Measurements from ENCODE around the gene FADS2.
"Not testable (repeated sequence)": the region's sequence is repeated elsewhere in the genome, so short reads cannot be mapped to it uniquely, and the experiment has no call there.

Gene FADS2

DNA sequence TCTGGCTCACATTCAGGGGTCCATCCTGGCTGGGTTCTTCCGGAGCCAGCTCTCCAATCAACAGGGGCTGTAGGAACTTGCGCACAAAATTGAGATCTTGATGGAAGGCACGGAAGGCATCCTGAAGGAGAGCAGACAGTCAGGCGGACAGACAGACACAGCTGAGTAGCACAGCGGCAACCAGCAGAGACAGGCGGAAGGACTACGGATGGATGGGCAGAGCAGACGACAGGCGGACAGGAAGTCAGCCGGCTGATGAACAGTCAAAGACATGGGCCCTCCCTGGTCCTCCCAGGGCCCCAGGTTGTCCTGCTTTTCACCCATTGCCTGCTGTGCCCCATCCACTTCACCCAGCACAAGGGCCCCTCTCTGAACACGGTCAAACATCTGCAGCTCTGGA is 51.9 kb downstream of the FADS2 start:
- peaks cover 0 to 1% (median 0%) of the 10 kb centered on the region in 4 experiments for H3K36me3 ChIP-seq (ENCODE audit: control insufficient read depth in 4 of 4, insufficient read depth in 4 of 4, low read length in 3 of 4)
- H3K27me3 ChIP-seq (replicated peaks in 2 of 5; ENCODE audit: control insufficient read depth in 4 of 5, insufficient read depth in 5 of 5, low read length in 4 of 5), result no peaks in the 10 kb centered on the region
- no peaks in the 10 kb centered on the region for H3K9me3 ChIP-seq (ENCODE audit: control extremely low read depth in 1 of 5, control insufficient read depth in 4 of 5, insufficient read depth in 2 of 5, low read depth in 1 of 5, low read length in 4 of 5)
- no peak for DNase-seq
- no peak overlapping the region for H3K4me3 ChIP-seq (ENCODE audit: control insufficient read depth in 1 of 7, extremely low read depth in 1 of 7, insufficient read depth in 4 of 7, low read depth in 2 of 7, low read length in 6 of 7)
- ChIA-PET CTCF (interaction anchor here (1.1 to 28.6 kb wide), 5 partner anchors 4 to 68 kb away, joined by 3 to 344 read pairs (median 7); partner anchors contain the start of gene FADS3), POLR2A (no interaction called here)
- H3K27ac ChIP-seq (ENCODE audit: insufficient read depth in 1 of 2, low read depth in 1 of 2, low read length in 2 of 2, poor library complexity in 1 of 2, severe bottlenecking in 2 of 2), result no peak overlapping the region
- whole genome bisulfite sequencing (ENCODE audit: insufficient coverage), result 94% methylated on average over 11 of the region's 11 CpGs
- H3K4me1 ChIP-seq (ENCODE audit: control extremely low read depth in 1 of 4, control insufficient read depth in 4 of 4, insufficient read depth in 4 of 4, low read length in 3 of 4), result no peaks in the 10 kb centered on the region

DNA sequence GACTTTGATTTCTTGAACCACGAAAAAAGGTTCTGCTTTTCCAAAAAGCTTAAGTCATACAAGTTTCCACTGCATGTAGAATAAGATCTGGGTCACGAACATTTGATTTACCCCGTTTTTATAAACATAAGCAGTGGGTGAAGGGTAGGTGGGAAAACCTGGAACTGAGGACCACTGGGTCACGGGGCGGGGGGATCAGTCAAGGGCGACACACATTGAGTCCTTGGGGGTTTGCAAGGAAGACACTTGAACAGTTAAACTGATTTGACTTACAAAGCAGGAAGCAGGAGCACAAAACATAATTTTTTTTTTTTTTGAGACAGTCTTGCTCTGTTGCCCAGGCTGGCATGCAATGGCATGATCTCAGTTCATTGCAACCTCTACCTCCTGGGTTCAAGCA is 52.4 kb downstream of the FADS2 start:
- ChIA-PET POLR2A (no interaction called here), CTCF (interaction anchor here (1.1 to 28.6 kb wide), 6 partner anchors 5 to 201 kb away, joined by 3 to 344 read pairs (median 7); partner anchors contain the start of gene FADS3)
- 79% methylated on average over 4 of the region's 6 CpGs for WGBS (ENCODE audit: insufficient coverage)

DNA sequence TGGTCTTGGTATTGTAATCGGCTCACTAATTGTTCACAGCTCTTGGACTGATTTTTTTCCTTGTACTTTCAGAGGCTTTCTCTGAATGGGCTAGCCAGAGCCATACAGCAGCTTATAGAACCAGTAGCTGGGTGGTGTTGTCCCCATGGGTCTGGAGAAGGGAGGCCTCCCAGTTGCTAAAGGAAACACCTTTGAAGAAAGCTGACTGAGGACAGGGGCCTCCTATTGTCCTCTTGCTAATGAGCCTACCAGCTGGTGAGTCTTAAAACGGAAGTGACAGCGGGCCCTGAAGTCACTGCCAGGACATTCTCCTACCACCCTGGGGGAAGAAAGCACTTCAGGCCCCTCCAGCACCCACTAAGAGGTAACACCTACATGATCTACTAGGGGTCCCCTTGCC is 53.3 kb downstream of the FADS2 start:
- POLR2A ChIA-PET, result interaction anchor here (1.2 kb wide), 1 partner anchor 82 kb away, joined by 3 read pairs; no protein-coding TSS in a partner anchor
- no peaks in the 10 kb centered on the region for H3K27me3 ChIP-seq (replicated peaks in 2 of 5; ENCODE audit: control insufficient read depth in 4 of 5, insufficient read depth in 5 of 5, low read length in 4 of 5)
- peak overlapping the region in 1 of 7 experiments; percentile 1 for H3K4me3 ChIP-seq (ENCODE audit: control insufficient read depth in 1 of 7, extremely low read depth in 1 of 7, insufficient read depth in 4 of 7, low read depth in 2 of 7, low read length in 6 of 7)
- no peaks in the 10 kb centered on the region for H3K4me1 ChIP-seq (ENCODE audit: control extremely low read depth in 1 of 4, control insufficient read depth in 4 of 4, insufficient read depth in 4 of 4, low read length in 3 of 4)
- no peak overlapping the region for H3K27ac ChIP-seq (ENCODE audit: insufficient read depth in 1 of 2, low read depth in 1 of 2, low read length in 2 of 2, poor library complexity in 1 of 2, severe bottlenecking in 2 of 2)
- WGBS (ENCODE audit: insufficient coverage), result 97% methylated on average over 3 of the region's 3 CpGs
- no peak for DNase-seq
- H3K36me3 ChIP-seq (ENCODE audit: control insufficient read depth in 4 of 4, insufficient read depth in 4 of 4, low read length in 3 of 4), result peaks cover 0 to 1% (median 0%) of the 10 kb centered on the region in 4 experiments
- CTCF ChIA-PET, result interaction anchor here (0.5 to 28.6 kb wide), 9 partner anchors 6 to 878 kb away, joined by 3 to 344 read pairs (median 5); partner anchors contain the start of gene FADS3
- H3K9me3 ChIP-seq (ENCODE audit: control extremely low read depth in 1 of 5, control insufficient read depth in 4 of 5, insufficient read depth in 2 of 5, low read depth in 1 of 5, low read length in 4 of 5), result no peaks in the 10 kb centered on the region

More for the DNA sequence above, 52.4 kb downstream of the FADS2 start:
- peaks cover 0 to 1% (median 0%) of the 10 kb centered on the region in 4 experiments for H3K36me3 ChIP-seq (ENCODE audit: control insufficient read depth in 4 of 4, insufficient read depth in 4 of 4, low read length in 3 of 4)
- H3K27me3 ChIP-seq (replicated peaks in 2 of 5; ENCODE audit: control insufficient read depth in 4 of 5, insufficient read depth in 5 of 5, low read length in 4 of 5), result no peaks in the 10 kb centered on the region
- no peak overlapping the region for H3K27ac ChIP-seq (ENCODE audit: insufficient read depth in 1 of 2, low read depth in 1 of 2, low read length in 2 of 2, poor library complexity in 1 of 2, severe bottlenecking in 2 of 2)
- H3K9me3 ChIP-seq (ENCODE audit: control extremely low read depth in 1 of 5, control insufficient read depth in 4 of 5, insufficient read depth in 2 of 5, low read depth in 1 of 5, low read length in 4 of 5), result no peaks in the 10 kb centered on the region
- no peaks in the 10 kb centered on the region for H3K4me1 ChIP-seq (ENCODE audit: control extremely low read depth in 1 of 4, control insufficient read depth in 4 of 4, insufficient read depth in 4 of 4, low read length in 3 of 4)
- H3K4me3 ChIP-seq (ENCODE audit: control insufficient read depth in 1 of 7, extremely low read depth in 1 of 7, insufficient read depth in 4 of 7, low read depth in 2 of 7, low read length in 6 of 7), result no peak overlapping the region
- DNase-seq, result peak in 1 of 3 donors; percentile 13

DNA sequence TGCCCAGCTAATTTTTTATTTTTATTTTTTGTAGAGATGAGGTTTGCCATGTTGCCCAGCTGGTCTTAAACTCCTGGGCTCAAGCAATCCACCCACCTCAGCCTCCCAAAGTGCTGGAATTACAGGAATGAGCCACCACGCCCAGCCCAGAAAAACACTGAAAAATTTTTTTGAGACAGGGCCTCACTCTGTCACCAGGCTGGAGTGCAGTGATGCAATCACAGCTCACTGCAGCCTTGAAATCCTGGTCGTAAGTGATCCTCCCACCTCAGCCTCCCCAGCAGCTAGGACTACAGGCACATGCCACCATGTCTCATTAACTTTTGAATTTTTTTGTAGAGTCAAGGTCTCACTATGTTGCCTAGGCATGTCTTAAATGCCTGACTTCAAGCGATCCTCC is 54.2 kb downstream of the FADS2 start:
- H3K4me1 ChIP-seq (ENCODE audit: control extremely low read depth in 1 of 4, control insufficient read depth in 4 of 4, insufficient read depth in 4 of 4, low read length in 3 of 4); H3K9me3 ChIP-seq (ENCODE audit: control extremely low read depth in 1 of 5, control insufficient read depth in 4 of 5, insufficient read depth in 2 of 5, low read depth in 1 of 5, low read length in 4 of 5); DNase-seq; H3K27me3 ChIP-seq (replicated peaks in 2 of 5; ENCODE audit: control insufficient read depth in 4 of 5, insufficient read depth in 5 of 5, low read length in 4 of 5); H3K4me3 ChIP-seq (ENCODE audit: control insufficient read depth in 1 of 7, extremely low read depth in 1 of 7, insufficient read depth in 4 of 7, low read depth in 2 of 7, low read length in 6 of 7); H3K36me3 ChIP-seq (ENCODE audit: control insufficient read depth in 4 of 4, insufficient read depth in 4 of 4, low read length in 3 of 4); H3K27ac ChIP-seq (ENCODE audit: insufficient read depth in 1 of 2, low read depth in 1 of 2, low read length in 2 of 2, poor library complexity in 1 of 2, severe bottlenecking in 2 of 2): not testable (repeated sequence)
- 100% methylated on average over 2 of the region's 3 CpGs for whole genome bisulfite sequencing (ENCODE audit: insufficient coverage)
- ChIA-PET POLR2A (interaction anchor here (1.2 kb wide), 1 partner anchor 81 kb away, joined by 3 read pairs; no protein-coding TSS in a partner anchor), CTCF (interaction anchor here (1.2 to 28.6 kb wide), 9 partner anchors 7 to 226 kb away, joined by 3 to 344 read pairs (median 7); partner anchors contain the start of gene FADS3)

DNA sequence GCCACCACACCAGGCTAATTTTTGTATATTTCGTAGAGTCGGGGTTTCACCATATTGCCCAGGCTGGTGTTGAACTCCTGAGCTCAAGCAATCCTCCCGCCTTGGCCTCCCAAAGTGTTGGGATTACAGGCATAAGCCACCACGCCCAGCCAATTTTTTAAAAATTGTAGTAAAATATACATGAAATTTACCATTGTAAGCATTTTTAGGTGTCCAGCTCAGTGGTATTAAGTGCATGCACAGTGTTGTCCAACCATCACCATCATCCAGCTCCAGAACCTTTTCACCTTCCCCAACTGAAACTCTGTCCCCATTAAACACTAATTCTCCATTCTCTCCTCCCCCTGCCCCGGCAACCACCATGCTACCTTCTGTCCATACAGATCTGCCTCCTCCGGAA is 54.8 kb downstream of the FADS2 start:
- peaks cover 0 to 2% (median 0%) of the 10 kb centered on the region in 5 experiments for H3K9me3 ChIP-seq (ENCODE audit: control extremely low read depth in 1 of 5, control insufficient read depth in 4 of 5, insufficient read depth in 2 of 5, low read depth in 1 of 5, low read length in 4 of 5)
- no peak overlapping the region for H3K4me3 ChIP-seq (ENCODE audit: control insufficient read depth in 1 of 7, extremely low read depth in 1 of 7, insufficient read depth in 4 of 7, low read depth in 2 of 7, low read length in 6 of 7)
- no peaks in the 10 kb centered on the region for H3K27me3 ChIP-seq (replicated peaks in 2 of 5; ENCODE audit: control insufficient read depth in 4 of 5, insufficient read depth in 5 of 5, low read length in 4 of 5)
- H3K4me1 ChIP-seq (ENCODE audit: control extremely low read depth in 1 of 4, control insufficient read depth in 4 of 4, insufficient read depth in 4 of 4, low read length in 3 of 4), result no peaks in the 10 kb centered on the region
- ChIA-PET POLR2A (no interaction called here), CTCF (interaction anchor here (1.2 to 28.6 kb wide), 5 partner anchors 7 to 225 kb away, joined by 3 to 344 read pairs (median 10); partner anchors contain the start of gene FADS3)
- no peak for DNase-seq
- H3K36me3 ChIP-seq (ENCODE audit: control insufficient read depth in 4 of 4, insufficient read depth in 4 of 4, low read length in 3 of 4), result peaks cover 0 to 1% (median 0%) of the 10 kb centered on the region in 4 experiments
- H3K27ac ChIP-seq (ENCODE audit: insufficient read depth in 1 of 2, low read depth in 1 of 2, low read length in 2 of 2, poor library complexity in 1 of 2, severe bottlenecking in 2 of 2), result no peak overlapping the region
- 50% methylated on average over 2 of the region's 6 CpGs for WGBS (ENCODE audit: insufficient coverage)

DNA sequence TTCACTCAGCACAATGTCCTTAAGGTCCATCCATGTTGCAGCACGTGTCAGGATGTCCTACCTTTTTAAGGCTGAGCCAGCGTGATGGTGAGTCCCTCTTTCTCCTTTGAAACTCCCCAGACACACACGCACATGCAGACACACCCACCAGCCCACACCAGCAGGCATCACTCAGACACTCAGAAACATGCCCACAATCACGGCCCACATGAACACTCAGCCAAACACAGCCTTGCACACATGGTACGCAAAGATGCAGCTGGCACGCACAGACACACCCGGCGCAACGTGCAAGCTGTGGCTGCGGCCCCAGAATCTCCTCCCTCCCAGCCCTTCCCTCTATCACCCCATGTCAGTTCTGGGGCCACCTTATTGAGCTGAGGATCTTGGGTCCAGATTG is 55.2 kb downstream of the FADS2 start:
- POLR2A ChIA-PET, result no interaction called here
- no peak overlapping the region for H3K4me3 ChIP-seq (ENCODE audit: control insufficient read depth in 1 of 7, extremely low read depth in 1 of 7, insufficient read depth in 4 of 7, low read depth in 2 of 7, low read length in 6 of 7)
- H3K27ac ChIP-seq (ENCODE audit: insufficient read depth in 1 of 2, low read depth in 1 of 2, low read length in 2 of 2, poor library complexity in 1 of 2, severe bottlenecking in 2 of 2), result no peak overlapping the region
- H3K9me3 ChIP-seq (ENCODE audit: control extremely low read depth in 1 of 5, control insufficient read depth in 4 of 5, insufficient read depth in 2 of 5, low read depth in 1 of 5, low read length in 4 of 5), result peaks cover 0 to 2% (median 0%) of the 10 kb centered on the region in 5 experiments
- no peaks in the 10 kb centered on the region for H3K4me1 ChIP-seq (ENCODE audit: control extremely low read depth in 1 of 4, control insufficient read depth in 4 of 4, insufficient read depth in 4 of 4, low read length in 3 of 4)
- no peaks in the 10 kb centered on the region for H3K27me3 ChIP-seq (replicated peaks in 2 of 5; ENCODE audit: control insufficient read depth in 4 of 5, insufficient read depth in 5 of 5, low read length in 4 of 5)
- no peak for DNase-seq
- CTCF ChIA-PET, result interaction anchor here (0.8 to 28.6 kb wide), 4 partner anchors 8 to 224 kb away, joined by 3 to 344 read pairs (median 177); partner anchors contain the start of gene FADS3
- WGBS (ENCODE audit: insufficient coverage), result 95% methylated on average over 10 of the region's 10 CpGs
- peaks cover 0 to 1% (median 0%) of the 10 kb centered on the region in 4 experiments for H3K36me3 ChIP-seq (ENCODE audit: control insufficient read depth in 4 of 4, insufficient read depth in 4 of 4, low read length in 3 of 4)

DNA sequence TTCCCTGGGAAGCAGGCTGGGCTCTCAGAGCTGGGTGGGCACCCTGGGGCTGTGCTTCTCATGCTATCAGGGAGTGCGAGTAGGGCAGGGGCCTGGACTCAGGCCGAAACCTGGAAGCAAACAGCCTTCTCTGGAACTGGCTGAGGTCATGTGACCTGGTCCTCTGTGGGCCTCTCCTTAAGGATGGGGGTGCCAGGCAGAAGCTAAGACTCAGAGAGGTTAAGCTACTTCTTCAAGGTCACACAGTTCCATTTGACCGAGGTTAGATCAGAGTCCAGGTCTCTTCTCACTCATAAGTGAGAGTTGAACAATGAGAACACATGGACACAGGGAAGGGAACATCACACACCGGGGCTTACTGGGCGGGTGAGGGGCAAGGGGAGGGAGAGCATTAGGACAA is 55.8 kb downstream of the FADS2 start:
- H3K27ac ChIP-seq (ENCODE audit: insufficient read depth in 1 of 2, low read depth in 1 of 2, low read length in 2 of 2, poor library complexity in 1 of 2, severe bottlenecking in 2 of 2), result no peak overlapping the region
- WGBS (ENCODE audit: insufficient coverage), result 94% methylated on average over 5 of the region's 5 CpGs
- ChIA-PET CTCF (interaction anchor here (0.8 to 28.6 kb wide), 5 partner anchors 8 to 224 kb away, joined by 3 to 344 read pairs (median 10); partner anchors contain the start of gene FADS3), POLR2A (no interaction called here)
- no peak for DNase-seq
- H3K4me1 ChIP-seq (ENCODE audit: control extremely low read depth in 1 of 4, control insufficient read depth in 4 of 4, insufficient read depth in 4 of 4, low read length in 3 of 4), result no peaks in the 10 kb centered on the region
- no peaks in the 10 kb centered on the region for H3K27me3 ChIP-seq (replicated peaks in 2 of 5; ENCODE audit: control insufficient read depth in 4 of 5, insufficient read depth in 5 of 5, low read length in 4 of 5)
- no peaks in the 10 kb centered on the region for H3K36me3 ChIP-seq (ENCODE audit: control insufficient read depth in 4 of 4, insufficient read depth in 4 of 4, low read length in 3 of 4)
- H3K9me3 ChIP-seq (ENCODE audit: control extremely low read depth in 1 of 5, control insufficient read depth in 4 of 5, insufficient read depth in 2 of 5, low read depth in 1 of 5, low read length in 4 of 5), result peaks cover 0 to 2% (median 0%) of the 10 kb centered on the region in 5 experiments
- H3K4me3 ChIP-seq (ENCODE audit: control insufficient read depth in 1 of 7, extremely low read depth in 1 of 7, insufficient read depth in 4 of 7, low read depth in 2 of 7, low read length in 6 of 7), result no peak overlapping the region
